Muscle of leg (tissue), 11 donors: ENCODE data around the gene STARD3. TPM values are rescaled to one million over a fixed set of nuclear protein-coding genes. Genes with fewer than 3 reads are reported as not detected.

Experiments used
- DNase-seq: peaks from one replicate; pipeline ENCODE4 v3.0.0; 2013
- H3K27ac ChIP-seq: one replicate; pipeline ENCODE4 v1.5.1; 2013; ENCODE audit warnings: mild to moderate bottlenecking, low read length, control low read depth
- H3K27me3 ChIP-seq: one replicate; pipeline ENCODE4 v1.6.1; 2013; ENCODE audit warnings: low read length; ENCODE audit not compliant: control insufficient read depth, insufficient read depth
- H3K36me3 ChIP-seq: one replicate; pipeline ENCODE4 v1.6.1; 2013; ENCODE audit warnings: low read length; ENCODE audit not compliant: control insufficient read depth, insufficient read depth
- H3K4me1 ChIP-seq: one replicate; pipeline ENCODE4 v1.6.1; 2013; ENCODE audit warnings: low read length; ENCODE audit not compliant: control insufficient read depth, insufficient read depth
- H3K4me3 ChIP-seq: one replicate; pipeline ENCODE4 v1.5.1; 2013; ENCODE audit warnings: low read length, control low read depth
- H3K9me3 ChIP-seq: replicated peaks from 2 replicates; pipeline ENCODE4 v1.6.1; 2013; ENCODE audit warnings: low read depth, low read length; ENCODE audit not compliant: control insufficient read depth
- WGBS: methylation state at CpG from one replicate; pipeline ENCODE4 v1.1.5; 2013; ENCODE audit warnings: missing lambda C conversion rate; ENCODE audit not compliant: insufficient coverage; 5-methylcytosine and 5-hydroxymethylcytosine counted together
- polyA plus RNA-seq, 8 donors: library from polyadenylated mRNA; unstranded; fragments of 120-200 nt; gene quantifications; one replicate each; pipeline versions ENCODE4 v1.2.1 to v1.2.3, GENCODE V29; 2013; ENCODE audit warnings: inconsistent platforms in 1 of 8, low replicate concordance in 1 of 8; ENCODE audit not compliant: insufficient read length in 8 of 8, insufficient read depth in 1 of 8
- total RNA-seq: library from RNA; stranded (reverse); fragments of 120-200 nt; gene quantifications from one replicate; pipeline ENCODE4 v1.2.4, GENCODE V29; 2013

Gene STARD3
- total and polyA plus RNA-seq, 9 donors: 12.5 to 41.5 (median 32.5) TPM

DNA sequence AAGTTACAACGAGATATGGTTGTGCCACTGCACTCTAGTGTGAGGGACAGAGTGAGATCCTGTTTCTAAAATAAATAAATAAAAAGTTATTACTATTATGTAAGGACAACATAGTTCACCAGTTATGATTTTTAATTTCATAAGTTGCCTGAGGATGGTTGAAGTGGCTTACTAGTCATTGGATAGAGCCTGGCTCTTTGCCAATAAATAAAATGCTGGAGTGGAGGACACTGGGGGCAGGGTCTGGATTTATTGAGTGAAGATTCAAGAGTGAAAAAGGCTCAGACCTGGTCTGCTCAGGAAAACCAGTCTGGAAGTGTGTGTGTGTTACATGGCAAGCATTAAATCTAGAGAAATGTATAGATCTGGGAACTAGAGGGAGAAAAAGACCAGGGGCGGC is 2.1 kb downstream of the STARD3 start:
- WGBS: 73% methylated on average over 1 of the region's 2 CpGs
- Histone ChIP-seq H3K27ac (no peak overlapping the region), H3K36me3 (peaks cover 11% of the 10 kb centered on the region), H3K9me3 (no peaks in the 10 kb centered on the region), H3K4me3 (no peak overlapping the region), H3K27me3 (no peaks in the 10 kb centered on the region), H3K4me1 (peaks cover 28% of the 10 kb centered on the region)
- no peak for DNase-seq

DNA sequence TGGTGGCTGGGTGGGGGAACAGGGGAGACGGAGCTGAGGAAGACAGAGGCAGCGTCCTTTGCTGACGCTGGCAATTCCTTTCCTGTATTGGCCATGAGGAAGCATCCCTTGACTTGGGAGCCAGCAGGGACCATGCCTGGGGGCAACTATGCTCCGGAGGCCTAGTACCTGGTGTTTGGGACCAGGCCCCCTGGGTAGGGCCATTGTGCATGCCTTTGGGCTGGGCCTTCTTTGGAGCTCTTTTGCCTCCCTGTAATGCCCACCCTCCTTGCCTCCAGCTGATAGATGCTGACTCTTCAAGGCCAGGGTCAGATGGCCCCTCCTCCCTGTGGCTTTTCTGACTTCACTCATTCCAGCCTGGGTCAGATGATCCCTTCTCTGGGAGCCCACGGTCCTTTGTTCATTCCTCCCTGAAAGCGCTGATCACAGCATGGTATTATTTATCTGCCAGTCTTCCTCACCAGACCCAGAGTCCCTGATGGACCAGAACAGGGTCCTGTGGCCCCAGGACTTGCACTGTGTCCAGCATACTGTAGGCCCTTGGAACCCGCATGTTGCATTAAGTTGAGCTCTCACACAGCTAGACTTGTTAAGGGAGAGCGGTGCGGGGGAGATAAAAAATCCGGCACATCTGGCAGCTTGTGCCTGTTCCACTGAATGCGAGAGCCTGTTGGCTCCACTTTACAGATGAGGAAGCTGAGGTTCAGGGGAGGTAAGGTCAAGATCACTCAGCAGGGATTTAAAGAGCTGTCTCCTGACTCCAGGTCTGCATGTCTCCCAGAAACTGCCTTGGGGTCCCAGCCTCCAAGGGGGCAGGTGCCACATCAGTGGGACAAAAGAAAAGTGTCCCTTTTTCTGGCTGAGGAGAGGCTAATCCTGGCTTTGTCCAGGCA is 2.9 kb downstream of the STARD3 start:
- DNase-seq: no peak
- WGBS: 80% methylated on average over 11 of the region's 11 CpGs
- Histone ChIP-seq H3K36me3 (peaks cover 11% of the 10 kb centered on the region), H3K4me1 (peaks cover 25% of the 10 kb centered on the region), H3K27me3 (no peaks in the 10 kb centered on the region), H3K9me3 (no peaks in the 10 kb centered on the region), H3K27ac (no peak overlapping the region), H3K4me3 (no peak overlapping the region)

DNA sequence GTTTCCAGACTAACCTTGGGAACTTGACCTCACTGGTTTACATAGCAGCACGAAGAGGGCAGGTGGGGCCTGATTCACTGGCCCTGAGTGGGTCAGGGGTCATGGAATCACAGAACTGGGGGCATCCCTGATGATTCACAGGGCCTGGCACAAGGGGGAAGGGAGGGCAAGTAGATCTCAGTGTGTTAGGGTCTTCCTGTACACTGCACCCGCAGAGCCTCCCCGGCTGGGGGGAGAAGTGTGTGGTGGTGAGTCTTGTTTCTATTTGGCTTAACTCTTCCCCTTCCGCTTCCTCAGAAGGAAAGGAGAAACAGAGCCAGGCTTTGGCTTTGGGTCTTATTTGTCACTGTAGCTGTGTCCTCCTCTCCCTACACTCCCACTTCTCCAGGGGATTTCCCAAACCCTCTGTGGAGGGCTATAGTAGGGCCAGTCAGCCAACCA is 3.7 kb downstream of the STARD3 start:
- WGBS: 27% methylated on average over 1 of the region's 4 CpGs
- Histone ChIP-seq H3K4me1 (peaks cover 25% of the 10 kb centered on the region), H3K27ac (no peak overlapping the region), H3K9me3 (no peaks in the 10 kb centered on the region), H3K27me3 (no peaks in the 10 kb centered on the region), H3K36me3 (peaks cover 11% of the 10 kb centered on the region), H3K4me3 (no peak overlapping the region)
- no peak for DNase-seq

DNA sequence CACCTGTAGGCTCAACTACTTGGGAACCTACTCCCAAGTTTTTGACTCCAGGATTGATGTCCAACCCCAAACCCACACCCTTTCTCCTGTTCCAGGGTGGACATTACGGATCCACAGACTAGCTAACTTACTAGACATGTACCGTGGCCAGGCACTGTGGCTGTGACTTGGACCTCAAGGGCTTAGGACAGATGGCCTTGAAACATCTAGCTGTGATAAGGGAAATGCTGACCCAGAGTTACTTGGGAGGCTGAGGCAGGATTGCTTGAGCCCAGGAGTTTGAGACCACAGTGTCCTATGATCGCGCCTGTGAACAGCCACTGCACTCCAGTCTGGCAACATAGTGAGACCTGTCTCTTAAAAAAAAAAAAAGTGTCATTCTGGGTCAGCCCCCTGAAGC is 4.2 kb downstream of the STARD3 start:
- no peaks in the 10 kb centered on the region for H3K27me3 ChIP-seq
- peaks cover 20% of the 10 kb centered on the region for H3K4me1 ChIP-seq
- H3K27ac ChIP-seq: no peak overlapping the region
- 89% methylated on average over 3 of the region's 4 CpGs for WGBS
- no peak overlapping the region for H3K4me3 ChIP-seq
- DNase-seq: no peak
- no peaks in the 10 kb centered on the region for H3K9me3 ChIP-seq
- peaks cover 11% of the 10 kb centered on the region for H3K36me3 ChIP-seq

DNA sequence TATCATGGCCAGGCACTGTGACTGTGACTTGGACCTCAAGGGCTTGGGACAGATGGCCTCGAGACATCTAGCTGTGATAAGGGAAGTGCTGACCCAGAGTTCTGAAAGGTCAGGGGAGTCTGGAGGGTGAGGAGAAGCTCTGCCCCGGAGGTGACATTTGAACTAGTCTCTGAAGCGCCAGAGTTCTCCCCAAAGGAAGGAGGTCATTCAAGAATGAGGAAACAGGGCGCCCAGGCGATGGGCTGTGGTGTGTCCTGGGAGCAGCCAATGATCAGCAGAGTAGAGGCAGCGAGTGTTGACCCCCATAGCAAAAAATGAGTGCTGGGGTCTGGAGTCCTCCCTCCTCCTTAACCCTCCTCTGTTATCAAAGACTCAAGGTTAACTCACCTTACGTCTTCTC is 4.9 kb downstream of the STARD3 start:
- Histone ChIP-seq H3K27me3 (no peaks in the 10 kb centered on the region), H3K4me1 (peaks cover 12% of the 10 kb centered on the region), H3K9me3 (no peaks in the 10 kb centered on the region), H3K4me3 (no peak overlapping the region), H3K27ac (no peak overlapping the region), H3K36me3 (peaks cover 11% of the 10 kb centered on the region)
- 66% methylated on average over 2 of the region's 7 CpGs for WGBS
- DNase-seq: no peak

DNA sequence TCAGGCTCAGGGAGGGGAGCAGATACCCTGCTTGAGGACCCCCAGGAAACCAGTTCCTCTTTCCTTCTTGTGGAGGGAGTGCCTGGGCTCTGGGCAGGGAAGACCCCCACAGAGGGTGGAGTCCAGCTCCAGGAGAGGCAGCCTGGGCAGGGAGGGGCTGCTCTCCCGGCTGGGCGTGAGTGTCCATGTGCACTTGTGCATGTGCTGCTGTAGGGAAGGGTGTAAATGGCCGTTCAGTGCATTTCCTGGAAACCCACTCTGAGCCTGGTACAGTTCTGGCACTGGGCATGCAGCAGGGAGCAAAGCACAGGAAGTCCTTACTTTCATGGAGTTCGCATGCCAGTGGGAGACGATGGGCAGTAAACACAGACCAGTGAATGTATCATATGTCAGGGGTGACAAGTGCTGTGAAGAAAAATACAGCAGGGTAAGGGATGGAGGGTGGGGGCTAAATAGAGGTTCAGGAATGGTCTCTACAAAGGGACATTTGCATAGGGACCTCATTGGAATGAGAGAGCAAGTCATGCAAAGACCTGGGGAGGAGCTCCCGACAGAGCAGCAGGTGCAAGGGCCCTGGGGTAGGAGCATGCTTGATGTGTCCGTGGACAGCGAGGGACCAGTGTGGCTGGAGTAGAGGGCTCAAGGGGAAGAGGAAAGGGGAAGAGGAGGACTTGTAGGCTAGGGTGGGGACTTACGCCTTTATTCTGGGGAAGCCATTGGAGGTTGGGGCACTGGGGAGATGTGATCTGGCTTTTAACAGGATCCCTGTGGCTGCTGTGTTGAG is 5.5 kb downstream of the STARD3 start:
- H3K4me3 ChIP-seq: no peak overlapping the region
- H3K9me3 ChIP-seq: no peaks in the 10 kb centered on the region
- no peak for DNase-seq
- H3K4me1 ChIP-seq: peaks cover 11% of the 10 kb centered on the region
- peaks cover 11% of the 10 kb centered on the region for H3K36me3 ChIP-seq
- no peak overlapping the region for H3K27ac ChIP-seq
- no peaks in the 10 kb centered on the region for H3K27me3 ChIP-seq
- WGBS: 80% methylated on average over 9 of the region's 9 CpGs

DNA sequence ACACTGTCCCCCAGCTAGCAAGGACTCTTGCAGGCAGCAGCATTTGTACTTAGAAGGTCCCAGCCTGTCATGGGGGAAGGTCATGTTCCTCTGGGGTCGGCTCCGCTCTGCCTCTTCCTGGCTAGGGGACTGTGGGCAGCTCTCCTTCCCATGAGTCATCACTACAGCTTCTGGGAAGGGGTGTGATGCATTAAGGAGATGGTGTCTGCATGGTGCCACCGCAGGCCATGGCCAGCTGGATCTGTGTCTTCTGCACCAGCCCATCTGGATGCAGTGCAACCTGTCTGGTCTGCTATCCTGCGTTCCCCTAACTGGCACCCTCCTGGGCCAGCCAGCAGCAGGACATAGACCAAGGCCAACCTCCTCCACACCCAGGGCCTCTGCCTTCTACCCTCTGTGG is 6.3 kb downstream of the STARD3 start:
- no peak overlapping the region for H3K4me3 ChIP-seq
- DNase-seq: no peak
- H3K36me3 ChIP-seq: peaks cover 11% of the 10 kb centered on the region
- H3K4me1 ChIP-seq: peaks cover 3% of the 10 kb centered on the region
- no peaks in the 10 kb centered on the region for H3K27me3 ChIP-seq
- 77% methylated on average over 2 of the region's 4 CpGs for WGBS
- H3K9me3 ChIP-seq: no peaks in the 10 kb centered on the region
- no peak overlapping the region for H3K27ac ChIP-seq

DNA sequence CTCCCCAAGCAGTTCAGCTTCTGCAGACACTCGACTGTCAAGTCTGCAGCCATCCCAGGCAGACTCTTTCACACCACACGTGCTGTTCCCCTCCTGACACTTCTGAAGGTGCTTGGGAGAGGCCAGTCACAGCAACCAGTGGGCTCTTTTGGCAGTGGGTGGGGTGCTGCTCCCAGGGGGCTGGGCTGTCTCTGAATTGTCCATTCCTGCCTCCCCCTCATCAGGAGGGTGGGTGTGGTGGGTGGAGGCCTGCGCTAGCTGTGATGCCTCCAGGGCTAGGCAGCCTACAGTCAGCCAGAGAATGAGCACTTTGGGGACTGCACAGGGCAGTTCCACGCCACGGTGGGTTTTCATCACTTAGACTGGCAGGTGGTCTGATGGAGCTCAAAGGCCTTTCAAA is 10.3 kb downstream of the STARD3 start:
- no peak overlapping the region for H3K4me3 ChIP-seq
- no peaks in the 10 kb centered on the region for H3K27me3 ChIP-seq
- no peak overlapping the region for H3K27ac ChIP-seq
- H3K9me3 ChIP-seq: no peaks in the 10 kb centered on the region
- DNase-seq: no peak
- peaks cover 4% of the 10 kb centered on the region for H3K36me3 ChIP-seq
- WGBS: 0% methylated on average over 1 of the region's 5 CpGs
- no peaks in the 10 kb centered on the region for H3K4me1 ChIP-seq

DNA sequence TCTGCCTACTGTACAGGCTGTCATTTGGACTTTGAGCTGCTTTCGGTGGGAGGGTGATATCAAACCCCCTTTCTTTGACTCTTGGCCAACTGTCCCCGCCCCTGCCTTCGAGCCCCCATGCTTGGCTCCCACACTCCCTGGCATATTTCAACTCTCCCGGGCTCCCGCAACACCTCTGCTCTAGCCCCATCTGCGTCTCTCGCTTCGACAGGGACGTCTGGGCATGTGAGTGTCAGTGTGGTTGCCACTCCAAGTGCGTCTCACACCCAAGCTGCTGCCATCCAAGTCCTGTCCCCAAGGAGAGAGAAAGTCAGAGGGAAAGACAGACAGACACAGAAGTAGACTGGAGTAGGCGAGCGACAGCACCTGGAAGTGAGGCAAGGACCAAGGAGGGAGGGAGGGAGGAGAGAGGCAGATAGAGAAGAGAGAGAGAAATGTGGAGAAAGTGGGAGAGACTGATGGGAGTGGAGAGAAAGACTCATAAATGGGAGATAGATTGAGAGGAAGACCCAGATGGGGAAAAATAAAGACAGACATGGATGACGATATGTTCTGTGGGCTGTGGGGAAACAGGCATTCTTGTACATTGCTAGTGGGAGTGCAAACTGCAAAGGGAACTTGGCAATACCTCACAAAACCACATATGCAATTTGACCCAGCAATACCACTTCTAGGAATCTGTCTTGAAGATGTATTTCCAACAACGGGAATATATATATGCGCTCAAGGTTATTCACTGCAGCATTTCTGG is 11.8 kb downstream of the STARD3 start:
- Histone ChIP-seq H3K27me3 (no peaks in the 10 kb centered on the region), H3K4me3 (no peak overlapping the region), H3K4me1 (peaks cover 6% of the 10 kb centered on the region), H3K27ac (no peak overlapping the region), H3K36me3 (peaks cover 3% of the 10 kb centered on the region), H3K9me3 (no peaks in the 10 kb centered on the region)
- WGBS: 72% methylated on average over 6 of the region's 15 CpGs
- no peak for DNase-seq

DNA sequence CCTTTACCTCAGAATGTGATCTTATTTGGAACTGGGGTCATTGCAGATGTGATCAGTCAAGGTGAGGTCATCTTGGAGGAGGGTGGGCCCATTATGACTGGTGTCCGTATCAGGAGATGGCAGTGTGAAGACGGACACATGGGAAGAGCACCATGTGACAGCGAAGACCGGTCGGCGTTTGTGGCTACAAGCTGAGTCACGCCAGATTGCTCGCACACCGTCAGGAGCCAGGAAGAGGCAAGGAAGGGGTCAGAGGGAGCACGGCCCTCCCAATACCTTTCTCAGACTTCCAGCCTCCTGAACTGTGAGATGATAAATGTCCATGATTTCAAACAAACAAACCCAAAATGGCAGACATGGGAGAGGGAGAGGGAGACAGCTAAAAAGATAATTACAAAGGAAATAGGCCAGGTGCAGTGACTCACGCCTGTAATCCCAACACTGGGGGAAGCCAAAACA is 13.2 kb downstream of the STARD3 start:
- no CpG with 5 or more reads among the region's 11 CpGs for WGBS
- H3K9me3 ChIP-seq: no peaks in the 10 kb centered on the region
- no peak overlapping the region for H3K27ac ChIP-seq
- DNase-seq: no peak
- H3K36me3 ChIP-seq: peaks cover 12% of the 10 kb centered on the region
- no peaks in the 10 kb centered on the region for H3K27me3 ChIP-seq
- H3K4me1 ChIP-seq: peaks cover 6% of the 10 kb centered on the region
- H3K4me3 ChIP-seq: no peak overlapping the region
